Ovary (tissue), 9 donors: ENCODE measurements around the gene VILL. TPM values are rescaled to one million over a fixed set of nuclear protein-coding genes. Genes with fewer than 3 reads are reported as not detected.

Source experiments
- DNase-seq, 5 donors: peaks; one replicate each; pipeline ENCODE4 v3.0.0-alpha.2; 2019 to 2020
- H3K27ac ChIP-seq, 2 donors: fragments of 200-600 bp; one replicate each; pipeline versions ENCODE4 v1.5.1 to v1.8.0; 2019 to 2022
- H3K27me3 ChIP-seq: fragments of 200-600 bp; one replicate; pipeline ENCODE4 v1.8.0; 2022
- H3K36me3 ChIP-seq: fragments of 200-600 bp; sonication (generic); one replicate; pipeline ENCODE4 v1.5.1; 2019
- H3K4me1 ChIP-seq: one replicate; pipeline ENCODE4 v1.8.1; 2013; ENCODE audit warnings: mild to moderate bottlenecking, moderate library complexity; ENCODE audit not compliant: insufficient read depth
- H3K4me3 ChIP-seq: fragments of 200-600 bp; sonication (generic); one replicate; pipeline ENCODE4 v1.5.1; 2017
- H3K9me3 ChIP-seq, 2 donors: fragments of 200-600 bp in 1 of 2; sonication (generic) in 1 of 2; one replicate each; pipeline versions ENCODE4 v1.5.1 to v1.8.1; 2013 to 2019; ENCODE audit warnings: mild to moderate bottlenecking in 1 of 2, moderate library complexity in 1 of 2
- CTCF ChIP-seq, 3 donors: fragments of 450-650 bp in 2 of 3; fragments of 200-600 bp in 1 of 3; IDR thresholded peaks; one replicate each; pipeline versions ENCODE4 v1.5.1 to v1.8.0; 2016 to 2022; ENCODE audit warnings: antibody characterized with exemption in 3 of 3, mild to moderate bottlenecking in 1 of 3
- EP300 ChIP-seq: sonication (generic); formaldehyde crosslinking; IDR thresholded peaks from one replicate; pipeline ENCODE4 v1.6.1; 2017; ENCODE audit warnings: antibody characterized with exemption
- POLR2A ChIP-seq: fragments of 450-650 bp; IDR thresholded peaks from one replicate; pipeline ENCODE4 v1.6.1; 2017; ENCODE audit warnings: antibody characterized with exemption, mild to moderate bottlenecking, moderate library complexity
- WGBS, 3 donors: extraction: QIAGEN DNeasy Blood & Tissue Kit in 1 of 3; methylation state at CpG; one replicate each; pipeline versions ENCODE4 v1.1.5 to v1.1.7; 2013 to 2017; 5-methylcytosine and 5-hydroxymethylcytosine counted together
- intact Hi-C, 4 donors: fragments of 100-400 bp; cut with DNase I; formaldehyde crosslinking; loops; one replicate each; pipeline versions ENCODE4 v1.11.0 to v1.15.1; 2022 to 2023
- polyA plus RNA-seq, 2 donors: library from polyadenylated mRNA; stranded (reverse); fragments of 200-250 nt in 1 of 2; fragments of 350-450 nt in 1 of 2; fragmentation: Illumina TruSeq in 1 of 2; extraction: RNeasy Lipid Tissue Mini Kit (QIAGEN cat#74804) in 1 of 2; gene quantifications; one replicate each; pipeline ENCODE4 v1.2.3, GENCODE V29; 2013 to 2014
- total RNA-seq, 7 donors: library from RNA; depleted of rRNA in 2 of 7; stranded (reverse); fragments of >200 nt in 2 of 7; fragmentation: NEBNext Ultra II Directional in 3 of 7; extraction: Animal tissue kit (Norgen Biotek cat#: 25700) in 3 of 7; gene quantifications; one replicate each; pipeline versions ENCODE4 v1.1.0 to v1.2.4, GENCODE V29; 2016 to 2023
- donor health status: DM: no; HTN: no; CAD: no; lungs with moderate emphysema.
- donor health status: DM: no; HTN: no; CAD: no.
- donor health status: Bipolar disorder and iron deficiency.
- donor health status: DM: yes; HTN: yes; CAD: no.
- donor health status: DM: no; HTN: no; CAD: no.
- donor health status: DM: yes; HTN: yes; CAD: no.

VILL gene
- total and polyA plus RNA-seq, 9 donors: 4.8 to 13.2 (median 8.8) TPM

GRCh38 chr3:38039899-38040261 lies 49.3 kb downstream of the VILL start:
- intact Hi-C loops: no loop called here
- Histone ChIP-seq H3K9me3 (no peaks in the 10 kb centered on the region), H3K4me3 (peak overlapping the region; percentile 42), H3K4me1 (peaks cover 2% of the 10 kb centered on the region), H3K27ac (no peak overlapping the region), H3K27me3 (no peaks in the 10 kb centered on the region), H3K36me3 (no peaks in the 10 kb centered on the region)
- DNase-seq: peak in 3 of 5 donors; percentile 52 to 60 (median 58)
- 14 to 29% (median 15%) methylated on average over 11 of the region's 11 CpGs for whole genome bisulfite sequencing, 3 donors
- no peak for TF ChIP-seq EP300
- TF ChIP-seq CTCF (IDR thresholded peaks at IDR 0.05): peak in 1 of 3 donors; percentile 33

GRCh38 chr3:38040401-38040800 lies 49.8 kb downstream of the VILL start:
- WGBS, 3 donors: 81 to 84% (median 81%) methylated on average over 5 of the region's 5 CpGs
- intact Hi-C loops: no loop called here

GRCh38 chr3:38043486-38043885 lies 52.9 kb downstream of the VILL start:
- Histone ChIP-seq H3K27ac (no peak overlapping the region), H3K9me3 (no peaks in the 10 kb centered on the region), H3K4me3 (no peak overlapping the region), H3K36me3 (no peaks in the 10 kb centered on the region), H3K4me1 (peaks cover 2% of the 10 kb centered on the region), H3K27me3 (no peaks in the 10 kb centered on the region)
- DNase-seq: no peak
- 85 to 88% (median 87%) methylated on average over 4 of the region's 4 CpGs for WGBS, 3 donors
- intact Hi-C loops: no loop called here
- no peak for TF ChIP-seq EP300
- no peak for TF ChIP-seq CTCF (IDR thresholded peaks at IDR 0.05)
- TF ChIP-seq POLR2A: no peak

More at GRCh38 chr3:38040401-38040800, 49.8 kb downstream of the VILL start:
- Histone ChIP-seq H3K27me3 (no peaks in the 10 kb centered on the region), H3K36me3 (no peaks in the 10 kb centered on the region), H3K4me3 (no peak overlapping the region), H3K4me1 (peaks cover 2% of the 10 kb centered on the region), H3K27ac (no peak overlapping the region), H3K9me3 (no peaks in the 10 kb centered on the region)
- no peak for DNase-seq
- no peak for TF ChIP-seq EP300
- no peak for TF ChIP-seq POLR2A
- no peak for TF ChIP-seq CTCF (IDR thresholded peaks at IDR 0.05)

- Histone ChIP-seq H3K9me3 (no peaks in the 10 kb centered on the region), H3K36me3 (no peaks in the 10 kb centered on the region), H3K27ac (no peak overlapping the region), H3K4me1 (no peaks in the 10 kb centered on the region), H3K27me3 (no peaks in the 10 kb centered on the region), H3K4me3 (no peak overlapping the region)
- intact Hi-C loops: no loop called here
- no peak for TF ChIP-seq POLR2A
- TF ChIP-seq EP300: no peak
- no peak for TF ChIP-seq CTCF (IDR thresholded peaks at IDR 0.05)
- 89 to 91% (median 90%) methylated on average over 4 of the region's 4 CpGs for WGBS, 3 donors
- no peak for DNase-seq
These were observed 55.4 kb downstream of the VILL start for GRCh38 chr3:38046027-38046426.

- TF ChIP-seq POLR2A (no peak), CTCF (IDR thresholded peaks at IDR 0.05) (no peak)
- Histone ChIP-seq H3K36me3 (no peaks in the 10 kb centered on the region), H3K27me3 (no peaks in the 10 kb centered on the region), H3K27ac (no peak overlapping the region), H3K9me3 (no peaks in the 10 kb centered on the region), H3K4me1 (no peaks in the 10 kb centered on the region), H3K4me3 (no peak overlapping the region)
- WGBS, 3 donors: 93 to 97% (median 94%) methylated on average over 2 of the region's 2 CpGs
- intact Hi-C loops: no loop called here
- no peak for DNase-seq
These were observed 56.2 kb downstream of the VILL start for GRCh38 chr3:38046821-38047220.
